Lower leg skin (tissue), 3 donors: ENCODE data around the gene OGFOD1.

Experiments used
- CTCF ChIP-seq, 3 donors: fragments of 450-650 bp; IDR thresholded peaks; one replicate each; pipeline ENCODE4 v1.5.1; 2016; ENCODE audit warnings: antibody characterized with exemption in 3 of 3, mild to moderate bottlenecking in 3 of 3, moderate library complexity in 2 of 3
- POLR2A ChIP-seq, 2 donors: fragments of 450-650 bp; IDR thresholded peaks; one replicate each; pipeline ENCODE4 v1.6.1; 2016 to 2017; ENCODE audit warnings: antibody characterized with exemption in 2 of 2, mild to moderate bottlenecking in 1 of 2, moderate library complexity in 1 of 2

DNA sequence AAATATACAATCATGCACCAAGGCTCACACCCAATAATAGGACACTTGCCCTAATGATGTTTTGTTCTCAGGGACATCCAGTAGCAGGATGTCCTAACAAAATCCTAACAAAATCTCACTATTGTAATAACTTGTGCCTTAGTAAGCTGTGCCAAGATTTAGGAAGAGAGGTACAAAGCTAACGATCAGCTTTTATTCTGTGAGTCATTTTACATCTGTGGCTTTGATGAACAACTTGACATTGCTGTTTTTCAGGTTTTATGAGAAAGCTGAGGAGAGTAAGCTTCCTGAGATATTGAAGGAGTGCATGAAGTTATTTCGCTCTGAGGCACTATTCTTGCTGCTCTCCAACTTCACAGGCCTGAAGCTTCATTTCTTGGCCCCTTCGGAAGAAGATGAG lies 18.9 kb downstream of the OGFOD1 start:
- no peak for TF ChIP-seq POLR2A (IDR thresholded peaks at IDR 0.05)
- no peak for TF ChIP-seq CTCF (IDR thresholded peaks at IDR 0.05)
